ENCODE results near the gene SYPL2.
"Not testable (repeated sequence)": the region's sequence is repeated elsewhere in the genome, so short reads cannot be mapped to it uniquely, and the experiment has no call there.

SYPL2 gene

DNA sequence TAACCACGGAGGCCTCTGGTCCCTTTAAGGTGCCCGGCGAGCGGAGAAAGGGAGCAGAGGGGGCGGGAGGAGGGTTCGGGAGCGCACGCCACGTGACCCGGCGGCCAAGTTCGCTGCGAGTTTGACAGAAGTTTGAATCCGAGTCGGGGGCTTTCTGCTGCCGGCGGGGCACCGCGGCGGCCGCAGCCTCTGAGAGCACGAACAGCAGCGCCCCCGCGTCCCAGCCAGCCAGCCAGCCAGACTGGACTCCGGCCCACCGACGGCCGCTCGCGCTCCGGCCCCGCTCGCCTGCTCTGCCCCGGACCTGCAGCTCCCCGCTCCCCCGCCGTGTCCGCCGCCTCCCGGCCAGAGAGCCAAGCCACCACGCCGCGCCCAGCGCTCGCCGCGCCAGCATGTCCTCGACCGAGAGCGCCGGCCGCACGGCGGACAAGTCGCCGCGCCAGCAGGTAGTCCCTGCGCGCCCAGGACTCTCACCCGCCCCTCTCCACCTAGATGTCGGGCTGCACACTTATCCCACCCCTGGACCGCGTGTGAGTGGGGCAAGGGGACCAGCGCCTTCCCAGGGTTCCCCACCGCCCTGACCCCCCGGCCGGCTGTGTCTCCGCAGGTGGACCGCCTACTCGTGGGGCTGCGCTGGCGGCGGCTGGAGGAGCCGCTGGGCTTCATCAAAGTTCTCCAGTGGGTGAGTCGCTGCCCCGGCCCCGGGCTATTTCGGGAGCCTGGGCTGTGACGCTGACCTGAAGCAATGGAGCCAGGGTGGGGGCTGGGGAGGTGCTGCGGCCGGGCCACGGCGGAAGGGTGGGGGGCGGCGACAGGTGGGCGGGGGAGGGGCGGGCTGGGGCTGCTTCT, at the start of gene SYPL2:
SYPL2 (plus strand) TSS at position 95 of the 849 bp plus-strand sequence; CDS start at position 393, 298 bp downstream.
- peak; percentile 84 for DNase-seq

DNA sequence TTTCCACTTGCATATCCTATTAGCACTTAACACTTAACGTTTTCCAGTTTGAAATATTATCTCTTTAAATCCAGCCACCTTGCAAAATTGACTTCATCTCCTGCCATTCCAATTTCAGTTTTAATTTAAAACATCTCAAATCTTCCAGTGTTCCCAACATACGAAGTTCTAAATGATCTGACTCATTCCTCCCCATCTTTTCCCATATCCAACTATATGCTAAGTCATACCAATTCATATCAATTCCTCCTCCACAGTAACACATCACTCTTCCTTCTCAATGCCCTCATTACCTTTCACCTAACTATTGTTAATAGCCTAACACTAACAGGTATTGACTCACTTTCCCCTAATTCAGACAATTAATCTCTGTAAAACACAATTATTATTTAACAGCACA, 42.8 kb upstream of the SYPL2 start:
- DNase-seq, result no peak

- no peak for DNase-seq
These were observed 40.7 kb upstream of the SYPL2 start for GRCh38 chr1:109425391-109426280.

GRCh38 chr1:109426281-109427170, 39.8 kb upstream of the SYPL2 start, which contains the start of gene PSMA5:
TSS of gene PSMA5 (minus strand) at chr1:109426448. CDS start at chr1:109426330, 118 bp downstream.
- peak; percentile 99 for DNase-seq

GRCh38 chr1:109427171-109427467, 39.2 kb upstream of the SYPL2 start:
- no peak for DNase-seq

DNA sequence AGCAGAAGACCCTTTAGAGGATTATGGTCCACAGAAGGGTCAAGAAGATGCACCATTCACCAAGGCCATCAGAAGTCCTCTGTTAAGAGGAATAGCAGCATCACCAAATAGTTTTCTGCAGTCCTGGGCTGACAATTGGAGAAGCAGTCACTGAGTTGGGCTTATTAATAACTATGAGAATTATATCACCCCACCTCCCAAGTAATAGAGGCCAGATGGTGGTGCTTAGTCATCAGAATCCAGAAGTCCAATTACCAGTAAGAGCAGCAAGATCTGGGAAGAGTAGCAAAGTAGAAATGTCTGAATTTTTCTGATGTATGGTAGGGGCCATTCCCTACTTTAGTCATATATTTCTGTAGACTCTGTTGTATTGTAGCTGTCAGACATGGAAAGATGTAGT, 34.0 kb upstream of the SYPL2 start:
- no peak for DNase-seq

GRCh38 chr1:109433322-109433721, 33.0 kb upstream of the SYPL2 start:
- DNase-seq, result no peak

- DNase-seq, result no peak
These were observed 31.9 kb upstream of the SYPL2 start for GRCh38 chr1:109434484-109434883.

DNA sequence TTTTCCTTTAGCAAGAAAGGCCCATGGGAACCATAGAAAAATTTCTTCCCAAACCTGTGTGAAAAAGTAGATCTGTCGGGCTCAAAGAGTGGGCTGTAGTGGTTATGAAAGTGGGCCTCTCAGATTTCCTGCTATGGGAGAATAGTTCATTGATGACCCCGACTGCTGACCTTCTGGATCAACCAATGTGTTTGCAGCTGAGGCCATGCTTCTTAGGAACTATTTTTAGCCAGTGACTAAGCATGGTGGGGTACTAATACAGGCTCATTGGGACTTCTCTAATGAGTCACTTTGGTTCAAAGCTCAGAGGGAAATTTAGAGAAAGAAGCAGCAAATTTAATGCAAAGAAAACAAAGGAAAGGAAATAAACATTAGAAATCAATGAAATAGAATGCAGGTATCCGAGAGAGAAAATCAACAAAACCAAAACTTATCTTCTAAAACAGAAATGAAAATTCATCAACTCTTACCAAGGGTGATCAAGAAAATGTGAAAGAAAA, 27.5 kb upstream of the SYPL2 start:
- DNase-seq, result no peak

- no peak for DNase-seq
These were observed 25.3 kb upstream of the SYPL2 start for GRCh38 chr1:109441069-109441468.

GRCh38 chr1:109443476-109443875, 22.9 kb upstream of the SYPL2 start:
- no peak for DNase-seq

DNA sequence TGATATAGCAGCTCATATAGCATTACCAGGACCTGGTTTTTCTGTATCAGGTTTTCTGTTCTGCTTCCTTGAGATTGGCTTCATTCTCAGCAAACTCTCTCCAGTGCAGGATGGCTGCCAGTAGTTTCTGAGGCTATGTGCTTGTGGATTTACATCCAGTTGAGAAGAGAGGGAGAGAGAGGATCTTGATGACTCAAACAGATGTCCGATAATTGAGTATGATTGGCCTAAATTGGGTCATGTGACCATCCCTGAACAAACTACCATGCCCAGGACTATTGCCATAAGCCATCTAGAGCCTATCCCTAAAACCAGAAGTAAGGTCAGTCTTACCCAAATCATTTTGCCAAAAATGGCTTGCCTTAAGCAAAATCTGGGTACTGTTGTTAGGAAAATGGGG, 22.0 kb upstream of the SYPL2 start:
- no peak for DNase-seq

DNA sequence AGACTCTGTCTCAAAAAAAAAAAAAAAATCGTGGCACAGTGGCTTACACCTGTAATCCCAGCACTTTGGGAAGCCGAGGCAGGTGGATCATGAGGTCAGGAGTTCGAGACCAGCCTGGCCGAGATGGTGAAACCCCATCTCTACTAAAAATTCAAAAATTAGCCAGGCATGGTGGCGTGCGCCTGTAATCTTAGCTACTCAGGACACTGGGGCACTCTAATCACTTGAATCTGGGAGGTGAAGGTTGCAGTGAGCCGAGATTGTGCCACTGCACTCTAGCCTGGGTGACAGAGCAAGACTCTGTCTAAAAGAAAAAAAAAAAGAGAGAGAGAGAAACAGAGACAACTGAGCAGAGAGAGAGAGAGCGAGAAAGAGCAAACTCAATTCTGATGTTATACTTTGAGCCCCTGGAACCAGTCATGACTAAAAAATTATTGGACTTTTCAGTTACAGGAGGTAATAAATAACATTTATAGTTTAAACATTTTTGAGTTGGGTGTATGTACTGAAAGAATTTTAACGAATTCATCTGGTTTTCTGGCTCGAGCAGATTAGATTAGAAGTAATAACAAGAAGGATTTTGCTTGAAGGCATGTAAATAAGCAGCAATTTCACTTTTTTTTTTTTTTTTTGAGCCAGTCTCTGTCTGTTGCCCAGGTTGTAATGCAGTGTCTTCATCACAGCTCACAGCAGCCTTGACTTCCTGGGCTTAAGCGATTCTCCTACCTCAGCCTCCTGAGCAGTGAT, 20.2 kb upstream of the SYPL2 start:
- DNase-seq, result not testable (repeated sequence)

DNA sequence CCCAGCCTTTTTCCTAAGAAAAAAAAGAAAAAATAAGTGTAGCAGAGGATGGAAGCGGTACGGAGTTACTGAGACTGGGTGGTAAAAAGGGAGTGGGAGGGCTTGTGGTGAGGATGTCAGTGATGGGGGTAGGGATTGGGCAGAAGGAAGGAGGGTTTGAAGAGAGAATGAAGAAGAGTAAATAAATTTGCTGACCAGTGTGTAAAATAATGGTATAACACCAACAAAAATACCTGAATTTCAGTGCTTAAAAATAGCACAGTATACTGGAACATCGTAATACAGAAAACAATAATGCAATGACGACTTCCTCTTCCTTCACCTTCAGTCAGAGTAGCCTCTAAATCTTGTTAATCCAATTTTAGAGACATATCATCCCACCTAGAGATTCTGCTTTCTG, 18.8 kb upstream of the SYPL2 start:
- DNase-seq, result no peak

DNA sequence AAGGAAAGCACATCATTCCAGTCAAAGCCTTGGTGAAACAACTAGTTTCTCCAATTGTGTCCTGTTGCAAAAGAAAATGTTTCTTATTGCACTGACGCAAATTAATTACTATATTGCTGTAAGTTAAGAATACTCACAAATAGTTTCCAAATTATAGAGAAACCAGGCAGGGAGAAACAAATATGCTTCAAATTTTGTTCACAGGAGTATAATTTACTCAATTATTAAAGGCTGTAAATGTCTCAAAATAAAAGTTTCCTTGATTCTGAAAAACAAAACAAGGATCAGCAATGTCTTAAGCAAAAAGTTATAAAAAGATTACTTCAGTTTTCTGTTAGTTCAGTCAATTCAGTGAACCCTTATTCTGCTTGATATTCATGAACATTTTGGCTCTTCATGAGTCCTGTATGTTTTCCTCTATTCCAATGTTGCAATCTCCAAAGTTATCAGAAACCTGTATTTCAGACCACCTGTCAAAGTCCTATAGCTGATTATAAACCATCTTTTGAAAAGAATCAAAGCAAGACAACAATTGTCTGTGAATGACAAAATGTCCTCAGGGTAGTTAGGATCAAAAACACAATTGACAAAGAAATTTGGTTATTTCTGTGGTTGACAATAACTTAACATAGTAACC, 11.7 kb upstream of the SYPL2 start:
- no peak for DNase-seq

DNA sequence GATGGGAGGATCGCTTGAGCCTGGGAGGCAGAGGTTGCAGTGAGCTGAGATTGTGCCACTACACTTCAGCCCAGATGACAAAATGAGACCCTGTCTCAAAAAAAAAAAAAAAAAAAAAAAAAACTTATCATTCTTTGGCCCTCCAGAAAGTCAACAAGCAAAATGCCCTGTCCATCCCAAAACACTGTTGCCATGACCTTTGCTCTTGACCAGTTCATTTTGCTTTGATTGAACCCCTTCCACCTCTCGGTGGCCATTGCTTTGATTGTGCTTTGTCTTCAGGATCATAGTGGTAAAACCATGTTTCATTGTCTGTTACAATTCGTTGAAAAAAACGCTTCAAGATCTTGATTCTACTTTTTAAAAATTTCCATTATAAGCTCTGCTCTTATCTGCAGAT, 8.5 kb upstream of the SYPL2 start:
- DNase-seq, result no peak

DNA sequence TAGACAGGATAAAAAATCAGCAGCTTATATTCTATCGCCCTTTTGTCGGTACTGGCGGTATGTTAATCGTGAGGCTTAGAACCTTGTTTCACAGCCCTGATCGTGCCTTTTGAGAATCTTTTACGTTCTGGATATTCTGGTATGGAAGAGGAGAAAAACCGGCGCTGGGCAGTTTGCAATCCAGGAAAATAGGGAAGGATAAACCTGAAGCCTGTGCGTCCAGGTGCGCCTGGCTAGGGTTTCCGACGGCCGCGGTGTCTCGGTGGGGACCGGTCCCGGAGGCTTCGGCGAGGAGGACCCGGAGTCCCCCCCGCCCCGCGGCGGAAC, 258 bp upstream of the SYPL2 start:
- DNase-seq, result no peak

GRCh38 chr1:109467301-109467777, 993 bp downstream of the SYPL2 start:
- DNase-seq, result no peak

DNA sequence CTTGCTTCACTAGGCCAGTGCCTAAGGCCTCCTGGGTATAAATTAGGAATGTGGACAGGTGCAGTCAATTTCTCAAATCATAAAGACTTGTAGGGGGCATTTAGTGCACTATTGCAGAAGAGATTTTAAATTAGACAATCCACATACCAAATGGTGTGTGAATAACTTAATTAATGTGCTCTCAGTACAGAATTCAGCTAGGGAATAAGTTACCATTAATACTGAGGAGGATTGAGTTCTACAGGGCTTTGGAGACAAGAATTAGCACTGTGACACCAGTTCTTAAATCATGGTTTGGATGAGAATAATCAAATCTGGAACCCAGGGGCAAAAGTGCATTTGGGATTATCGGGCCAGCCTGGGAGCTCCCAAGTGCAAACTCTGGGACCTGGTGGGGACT, 1.7 kb downstream of the SYPL2 start:
- no peak for DNase-seq

DNA sequence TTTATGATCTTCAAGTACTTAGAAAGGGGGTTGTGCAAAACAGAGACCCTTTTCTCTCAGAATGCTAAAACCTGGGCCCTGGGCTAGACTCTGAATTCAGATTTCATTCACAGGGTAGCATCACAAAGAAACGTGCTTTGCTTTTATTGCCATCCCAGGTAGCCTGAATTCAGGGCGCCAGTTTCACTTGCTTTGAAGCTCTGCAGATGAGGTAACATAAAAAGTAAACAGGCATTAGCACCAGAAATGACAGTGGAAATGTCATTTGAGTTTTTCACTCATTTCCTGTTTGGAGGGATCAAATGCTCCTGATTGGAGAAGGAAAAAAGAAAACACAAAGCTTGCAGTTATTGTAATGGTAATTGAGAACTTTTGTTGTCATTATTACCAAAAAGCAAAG, 2.6 kb downstream of the SYPL2 start:
- no peak for DNase-seq

DNA sequence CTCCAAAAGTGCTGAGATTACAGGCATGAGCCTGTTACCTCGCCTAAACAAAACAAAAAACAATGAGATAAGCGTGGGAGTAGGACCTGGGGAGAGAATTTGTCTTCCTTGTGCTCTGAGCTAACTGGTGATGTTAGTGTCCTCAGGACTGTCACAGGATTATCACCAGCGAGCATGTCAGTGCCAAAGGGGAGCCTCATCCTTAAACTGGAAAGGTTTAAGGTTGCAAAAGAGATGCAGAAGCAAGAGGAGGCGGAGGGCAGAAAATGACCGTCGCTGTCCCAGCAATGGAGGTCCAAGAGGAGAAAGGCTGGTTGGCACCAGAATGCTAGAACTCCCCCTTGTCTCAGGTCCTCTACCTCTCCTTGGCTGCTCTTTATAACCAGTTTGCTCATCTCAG, 3.9 kb downstream of the SYPL2 start:
- DNase-seq, result no peak

DNA sequence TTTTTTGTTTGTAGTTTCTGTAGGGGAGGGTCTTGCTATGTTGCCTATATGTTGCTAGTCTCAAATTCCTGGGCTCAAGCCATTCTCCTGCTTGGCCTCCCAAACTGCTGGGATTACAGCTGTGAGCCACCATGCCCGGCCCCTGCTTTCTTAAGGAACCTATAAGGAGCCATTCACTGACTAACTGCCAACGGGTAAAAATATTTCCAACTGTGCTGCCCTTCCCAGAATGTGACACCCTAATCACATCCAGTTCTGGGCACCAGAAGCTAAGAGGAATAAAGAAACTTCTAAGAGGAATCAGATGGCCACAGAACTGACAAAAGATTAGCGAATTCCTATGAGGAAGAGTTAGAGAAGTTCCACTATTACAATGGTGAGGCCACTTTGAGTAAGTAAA, 6.4 kb downstream of the SYPL2 start:
- no peak for DNase-seq
